GM23248 (cell line): ENCODE measurements around the gene ALOX5.

Source experiments
- EZH2 ChIP-seq: fragments of 200-600 bp; sonication (generic); IDR thresholded peaks from 2 replicates; pipeline ENCODE4 v1.6.1; 2018; ENCODE audit warnings: antibody characterized with exemption, mild to moderate bottlenecking; ENCODE audit not compliant: insufficient read depth, poor library complexity, severe bottlenecking
- EZH2phosphoT487 ChIP-seq: fragments of 200-600 bp; sonication (generic); IDR thresholded peaks from 2 replicates; pipeline ENCODE4 v1.6.1; 2018; ENCODE audit warnings: antibody characterized with exemption, moderate library complexity, mild to moderate bottlenecking, low read depth; ENCODE audit not compliant: insufficient read depth

DNA sequence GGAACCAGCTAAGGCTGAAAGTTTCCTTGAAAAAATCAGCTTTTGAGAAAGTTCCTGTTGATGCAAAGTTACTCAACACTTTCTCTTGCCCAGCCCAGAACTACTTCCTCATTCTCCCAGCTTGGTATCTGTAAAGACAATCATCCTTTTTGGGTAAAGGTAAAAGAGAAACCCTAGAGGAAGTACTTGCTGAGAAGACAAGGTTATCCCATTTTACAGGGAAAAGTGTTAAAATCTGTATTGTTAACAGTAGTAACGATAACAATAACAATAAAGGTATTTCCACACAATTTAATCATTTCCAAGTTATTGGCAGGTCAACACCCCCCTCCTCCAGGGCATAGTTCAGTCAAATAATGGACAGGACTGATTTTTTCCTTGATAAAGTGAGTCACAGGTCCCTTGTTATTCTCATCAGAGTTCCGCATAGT is 2.4 kb downstream of the ALOX5 start:
- no peak for TF ChIP-seq EZH2
- TF ChIP-seq EZH2phosphoT487: no peak
